Esophagus squamous epithelium (tissue), 5 donors: Measurements from ENCODE around the gene CD59. TPM values are rescaled to one million over a fixed set of nuclear protein-coding genes. Genes with fewer than 3 reads are reported as not detected.

Source experiments
- DNase-seq: peaks from one replicate; lab custom pipeline; 2025; lab: John Stamatoyannopoulos, UW
- H3K27ac ChIP-seq, 4 donors: fragments of 200-600 bp; sonication (generic); one replicate each; pipeline ENCODE4 v1.5.1; 2016 to 2019; ENCODE audit warnings: mild to moderate bottlenecking in 1 of 4
- H3K27me3 ChIP-seq, 4 donors: fragments of 200-600 bp; sonication (generic); 1 replicate in 3 of 4; 2 replicates in 1 of 4; pipeline versions ENCODE4 v1.5.1 to v1.6.0; 2017 to 2021; ENCODE audit warnings: antibody characterized with exemption in 1 of 4
- H3K36me3 ChIP-seq, 3 donors: fragments of 200-600 bp; sonication (generic); one replicate each; pipeline ENCODE4 v1.5.1; 2016 to 2019
- H3K4me1 ChIP-seq, 3 donors: fragments of 200-600 bp; sonication (generic); one replicate each; pipeline ENCODE4 v1.5.1; 2017 to 2019
- H3K4me3 ChIP-seq, 4 donors: fragments of 200-600 bp; sonication (generic); 1 replicate in 3 of 4; 2 replicates in 1 of 4; pipeline ENCODE4 v1.5.1; 2016 to 2019; ENCODE audit warnings: mild to moderate bottlenecking in 2 of 4, moderate library complexity in 1 of 4
- H3K9me3 ChIP-seq, 3 donors: fragments of 200-600 bp; sonication (generic); one replicate each; pipeline ENCODE4 v1.5.1; 2016 to 2019
- POLR2A ChIP-seq, 4 donors: fragments of 450-650 bp; IDR thresholded peaks; one replicate each; pipeline ENCODE4 v1.6.1; 2017; ENCODE audit warnings: antibody characterized with exemption in 4 of 4, mild to moderate bottlenecking in 4 of 4, moderate library complexity in 3 of 4
- WGBS, 2 donors: methylation state at CpG; one replicate each; pipeline ENCODE4 v1.1.5; 2018; 5-methylcytosine and 5-hydroxymethylcytosine counted together
- intact Hi-C: fragments of 100-400 bp; cut with DNase I; formaldehyde crosslinking; loops from one replicate; pipeline ENCODE4 v1.15.0; 2022
- total RNA-seq, 4 donors: library from RNA; depleted of rRNA; stranded (reverse); fragments of >200 nt; gene quantifications; one replicate each; pipeline ENCODE4 v1.1.0, GENCODE V29; 2016
- TF ChIP-seq, protein P1 (sequence below), 6 experiments: fragments of 450-650 bp in 4 of 6; fragments of 200-600 bp in 2 of 6; sonication (generic) in 2 of 6; IDR thresholded peaks; one replicate each; pipeline ENCODE4 v1.5.1; 2016 to 2019; ENCODE audit warnings: antibody characterized with exemption in 6 of 6, mild to moderate bottlenecking in 4 of 6, moderate library complexity in 4 of 6
- donor health status: DM: yes; HTN: yes; CAD: no.

The CD59 gene
- total RNA-seq, 4 donors from 2014 or later = 191 to 525 (median 339) TPM

- peak within 1 kb of the TSS; percentile 87 to 91 (median 90) for H3K27ac ChIP-seq
- H3K9me3 ChIP-seq = no peaks in the 10 kb centered on the region
- peak within 1 kb of the TSS; percentile 48 to 67 (median 52) for H3K4me3 ChIP-seq
- H3K36me3 ChIP-seq = peaks cover 0 to 15% (median 0%) of the 10 kb centered on the region in 3 donors
- H3K4me1 ChIP-seq = peaks cover 39 to 91% (median 47%) of the 10 kb centered on the region in 3 donors
- peak in 2 of 4 donors; percentile 33 to 69 for TF ChIP-seq POLR2A (IDR thresholded peaks at IDR 0.05)
- TF ChIP-seq, protein P1, sequence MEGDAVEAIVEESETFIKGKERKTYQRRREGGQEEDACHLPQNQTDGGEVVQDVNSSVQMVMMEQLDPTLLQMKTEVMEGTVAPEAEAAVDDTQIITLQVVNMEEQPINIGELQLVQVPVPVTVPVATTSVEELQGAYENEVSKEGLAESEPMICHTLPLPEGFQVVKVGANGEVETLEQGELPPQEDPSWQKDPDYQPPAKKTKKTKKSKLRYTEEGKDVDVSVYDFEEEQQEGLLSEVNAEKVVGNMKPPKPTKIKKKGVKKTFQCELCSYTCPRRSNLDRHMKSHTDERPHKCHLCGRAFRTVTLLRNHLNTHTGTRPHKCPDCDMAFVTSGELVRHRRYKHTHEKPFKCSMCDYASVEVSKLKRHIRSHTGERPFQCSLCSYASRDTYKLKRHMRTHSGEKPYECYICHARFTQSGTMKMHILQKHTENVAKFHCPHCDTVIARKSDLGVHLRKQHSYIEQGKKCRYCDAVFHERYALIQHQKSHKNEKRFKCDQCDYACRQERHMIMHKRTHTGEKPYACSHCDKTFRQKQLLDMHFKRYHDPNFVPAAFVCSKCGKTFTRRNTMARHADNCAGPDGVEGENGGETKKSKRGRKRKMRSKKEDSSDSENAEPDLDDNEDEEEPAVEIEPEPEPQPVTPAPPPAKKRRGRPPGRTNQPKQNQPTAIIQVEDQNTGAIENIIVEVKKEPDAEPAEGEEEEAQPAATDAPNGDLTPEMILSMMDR (IDR thresholded peaks at IDR 0.05) = no peak
- DNase-seq = peak; percentile 90
- H3K27me3 ChIP-seq = no peaks in the 10 kb centered on the region
- intact Hi-C loops = no loop called here
- 0% methylated on average over 2 to 26 of the region's 72 CpGs for WGBS, 2 donors
Measured at GRCh38 chr11:33700502-33701271, 35.5 kb downstream of the CD59 start, which contains the start of gene C11orf91. TSS of gene C11orf91 (minus strand) at chr11:33700826. CDS start at chr11:33700740, 86 bp downstream.

GRCh38 chr11:33700063-33700501 is 36.1 kb downstream of the CD59 start:
- 32 to 53% methylated on average over 8 to 16 of the region's 25 CpGs for WGBS, 2 donors
- DNase-seq = no peak
- Histone ChIP-seq H3K4me1 (peaks cover 45 to 91% (median 52%) of the 10 kb centered on the region in 3 donors), H3K27ac (peak overlapping the region; percentile 87 to 91 (median 90)), H3K36me3 (peaks cover 0 to 8% (median 0%) of the 10 kb centered on the region in 3 donors), H3K4me3 (peak overlapping the region; percentile 48 to 67 (median 52)), H3K27me3 (no peaks in the 10 kb centered on the region), H3K9me3 (no peaks in the 10 kb centered on the region)
- intact Hi-C loops = no loop called here
- TF ChIP-seq, protein P1 (IDR thresholded peaks at IDR 0.05) = no peak
- no peak for TF ChIP-seq POLR2A (IDR thresholded peaks at IDR 0.05)

GRCh38 chr11:33699515-33700062 is 36.6 kb downstream of the CD59 start:
- peak overlapping the region; percentile 87 to 91 (median 90) for H3K27ac ChIP-seq
- H3K36me3 ChIP-seq = peaks cover 0 to 4% (median 0%) of the 10 kb centered on the region in 3 donors
- H3K4me1 ChIP-seq = peaks cover 50 to 91% (median 56%) of the 10 kb centered on the region in 3 donors
- peak overlapping the region in 2 of 4 donors; percentile 51 to 67 for H3K4me3 ChIP-seq
- intact Hi-C loops = no loop called here
- no peaks in the 10 kb centered on the region for H3K27me3 ChIP-seq
- H3K9me3 ChIP-seq = no peaks in the 10 kb centered on the region
- WGBS, 2 donors = 44 to 59% methylated on average over 4 to 9 of the region's 12 CpGs
- peak in 1 of 4 donors; percentile 21 for TF ChIP-seq POLR2A (IDR thresholded peaks at IDR 0.05)
- TF ChIP-seq, protein P1 (IDR thresholded peaks at IDR 0.05) = no peak
- DNase-seq = no peak

GRCh38 chr11:33698921-33699320 is 37.3 kb downstream of the CD59 start:
- Histone ChIP-seq H3K27ac (peak overlapping the region; percentile 87 to 91 (median 90)), H3K4me3 (no peak overlapping the region), H3K9me3 (no peaks in the 10 kb centered on the region), H3K36me3 (no peaks in the 10 kb centered on the region), H3K4me1 (peaks cover 51 to 91% (median 56%) of the 10 kb centered on the region in 3 donors), H3K27me3 (no peaks in the 10 kb centered on the region)
- 70 to 73% methylated on average over 5 of the region's 5 CpGs for WGBS, 2 donors
- no peak for DNase-seq
- intact Hi-C loops = no loop called here
- no peak for TF ChIP-seq POLR2A (IDR thresholded peaks at IDR 0.05)
- TF ChIP-seq, protein P1 (IDR thresholded peaks at IDR 0.05) = no peak

DNA sequence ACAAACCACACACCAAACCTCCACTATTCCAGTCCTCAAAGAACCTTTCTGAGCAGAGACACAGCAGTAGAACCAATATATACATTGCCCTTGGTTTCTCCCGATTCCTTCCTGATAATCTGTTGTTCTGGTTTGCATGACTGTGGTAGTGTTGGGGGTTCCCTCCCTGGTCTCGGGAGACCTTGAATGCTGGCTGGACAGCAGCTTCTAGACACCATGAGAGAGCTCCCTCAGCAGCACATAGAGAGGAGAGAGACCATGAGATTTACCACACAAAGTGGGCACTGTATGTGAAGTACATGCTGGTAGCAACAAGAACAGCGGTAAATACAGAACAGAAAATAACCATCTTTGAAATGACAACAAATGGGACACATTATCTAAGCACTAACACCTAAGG is 38.2 kb downstream of the CD59 start:
- peaks cover 50 to 91% (median 61%) of the 10 kb centered on the region in 3 donors for H3K4me1 ChIP-seq

More for the DNA sequence above, 38.2 kb downstream of the CD59 start:
- Histone ChIP-seq H3K27ac (peak overlapping the region in 3 of 4 donors; percentile 65 to 91 (median 78)), H3K4me3 (no peak overlapping the region), H3K36me3 (no peaks in the 10 kb centered on the region), H3K27me3 (no peaks in the 10 kb centered on the region), H3K9me3 (no peaks in the 10 kb centered on the region)
- TF ChIP-seq, protein P1 (IDR thresholded peaks at IDR 0.05) = no peak
- TF ChIP-seq POLR2A (IDR thresholded peaks at IDR 0.05) = no peak
- DNase-seq = no peak
- WGBS, 2 donors = 66 to 84% methylated on average over 2 of the region's 3 CpGs
- intact Hi-C loops = no loop called here
